GM19099 (cell line): ENCODE measurements around the gene ABCG2.

ENCODE experiments used
- POLR2A ChIP-seq: IDR thresholded peaks from 3 replicates; pipeline ENCODE4 v1.6.1; 2011; ENCODE audit warnings: low read depth; ENCODE audit not compliant: insufficient read length; ENCODE audit errors: extremely low read depth

The ABCG2 gene

DNA sequence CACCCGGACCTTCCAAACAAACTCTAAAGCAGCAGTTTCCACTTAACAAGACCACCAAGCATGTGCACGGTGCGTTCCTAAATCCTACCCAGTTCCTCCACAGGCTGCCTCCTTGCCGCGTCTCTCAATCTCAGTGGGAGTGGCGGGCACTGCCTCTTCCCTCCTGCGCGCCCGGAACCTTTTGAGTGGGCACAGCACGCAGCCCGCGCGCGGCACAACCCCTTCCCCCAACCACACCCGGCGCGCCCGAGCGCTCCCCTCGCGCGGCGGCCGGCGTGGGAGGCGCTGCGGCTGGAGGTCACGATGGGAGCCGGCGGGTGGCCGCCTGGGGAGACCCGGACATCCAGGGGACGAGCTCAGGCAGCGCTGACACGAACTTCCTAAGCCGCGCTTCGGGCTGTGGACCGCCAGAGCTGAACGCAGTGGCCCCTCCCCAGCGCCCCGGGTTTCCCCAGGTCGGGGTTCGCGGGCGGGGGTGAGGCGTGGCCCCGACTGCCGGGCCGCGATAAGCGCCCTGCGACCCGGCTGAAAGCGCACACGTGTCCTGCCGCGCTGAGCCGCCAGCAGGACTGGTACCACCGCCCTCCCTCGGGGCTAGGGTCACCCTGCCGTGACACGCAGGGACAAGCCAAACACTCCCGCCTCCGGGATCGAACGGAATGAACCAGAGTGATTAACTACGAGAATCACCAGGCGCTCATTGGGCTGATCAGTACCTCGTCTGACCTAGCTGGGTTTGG lies at the start of gene ABCG2:
Gene ABCG2 (minus strand): TSS at position 151 of the 740 bp plus-strand sequence. CDS start 18,644 bp downstream, outside the sequence.
- no peak for TF ChIP-seq POLR2A

DNA sequence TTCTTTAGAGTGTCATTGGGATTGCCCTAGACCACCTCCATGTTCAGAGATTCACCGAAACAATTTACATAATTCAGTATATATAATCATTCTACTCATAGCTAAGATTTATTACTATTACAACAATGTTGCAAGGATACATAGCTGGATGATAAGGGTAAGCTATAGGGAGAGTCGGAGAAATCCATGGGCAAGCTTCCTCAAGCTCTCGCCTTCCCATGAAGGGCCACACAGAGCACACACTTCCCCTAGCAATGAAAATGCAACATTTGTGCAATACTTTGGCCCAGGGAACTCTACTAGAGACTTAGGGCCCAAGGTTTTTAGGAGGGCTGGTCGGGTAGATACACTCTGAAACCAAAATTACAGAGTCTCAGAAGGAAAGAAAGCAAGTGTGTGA lies 49.7 kb upstream of the ABCG2 start:
- TF ChIP-seq POLR2A = no peak

GRCh38 chr4:88207171-88207570 lies 48.7 kb upstream of the ABCG2 start:
- no peak for TF ChIP-seq POLR2A

- TF ChIP-seq POLR2A = no peak
These were observed 46.4 kb upstream of the ABCG2 start for GRCh38 chr4:88204882-88205281.

DNA sequence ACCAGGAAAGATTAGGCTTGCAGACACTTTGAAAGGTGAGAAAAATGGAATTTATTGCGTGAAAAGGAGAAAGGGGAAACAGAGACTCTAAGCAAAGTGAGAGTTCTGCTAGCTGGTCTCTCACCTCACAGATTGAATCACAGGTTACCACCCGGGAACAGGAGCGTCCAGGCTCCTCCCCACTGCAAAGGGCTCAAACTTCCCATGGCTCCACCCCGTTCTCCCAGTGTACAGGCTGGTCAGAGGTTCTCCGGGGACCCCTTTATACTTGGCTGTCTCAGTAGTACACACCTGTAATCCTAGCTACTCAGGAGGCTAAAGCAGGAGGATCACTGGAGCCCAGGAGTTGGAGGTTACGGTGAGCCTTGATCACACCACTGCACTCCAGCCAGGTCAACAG lies 44.0 kb upstream of the ABCG2 start:
- no peak for TF ChIP-seq POLR2A

DNA sequence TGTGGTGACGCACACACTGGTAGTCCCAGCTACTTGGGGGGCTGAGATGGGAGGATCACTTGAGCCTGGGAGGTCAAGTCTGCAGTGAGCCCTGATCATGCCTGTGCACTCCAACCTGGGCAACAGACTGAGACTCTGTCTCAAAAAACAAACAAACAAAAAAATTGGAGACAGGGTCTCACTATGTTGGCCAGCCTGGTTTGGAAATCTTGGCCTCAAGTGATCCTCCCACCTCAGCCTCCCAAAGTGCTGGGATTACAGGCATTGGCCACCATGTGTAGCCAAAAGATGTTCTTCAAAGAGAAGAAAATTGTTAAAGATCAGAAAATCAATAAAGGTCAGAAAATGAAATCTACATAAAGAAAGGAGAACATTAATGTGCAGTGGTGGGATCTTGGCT lies 41.7 kb upstream of the ABCG2 start:
- no peak for TF ChIP-seq POLR2A

GRCh38 chr4:88196523-88197185 lies 38.2 kb upstream of the ABCG2 start:
- no peak for TF ChIP-seq POLR2A

- no peak for TF ChIP-seq POLR2A
These were observed 37.5 kb upstream of the ABCG2 start for GRCh38 chr4:88196013-88196365.

GRCh38 chr4:88195328-88196012 lies 37.0 kb upstream of the ABCG2 start:
- TF ChIP-seq POLR2A = no peak

GRCh38 chr4:88191404-88191803 lies 33.0 kb upstream of the ABCG2 start:
- TF ChIP-seq POLR2A = no peak

DNA sequence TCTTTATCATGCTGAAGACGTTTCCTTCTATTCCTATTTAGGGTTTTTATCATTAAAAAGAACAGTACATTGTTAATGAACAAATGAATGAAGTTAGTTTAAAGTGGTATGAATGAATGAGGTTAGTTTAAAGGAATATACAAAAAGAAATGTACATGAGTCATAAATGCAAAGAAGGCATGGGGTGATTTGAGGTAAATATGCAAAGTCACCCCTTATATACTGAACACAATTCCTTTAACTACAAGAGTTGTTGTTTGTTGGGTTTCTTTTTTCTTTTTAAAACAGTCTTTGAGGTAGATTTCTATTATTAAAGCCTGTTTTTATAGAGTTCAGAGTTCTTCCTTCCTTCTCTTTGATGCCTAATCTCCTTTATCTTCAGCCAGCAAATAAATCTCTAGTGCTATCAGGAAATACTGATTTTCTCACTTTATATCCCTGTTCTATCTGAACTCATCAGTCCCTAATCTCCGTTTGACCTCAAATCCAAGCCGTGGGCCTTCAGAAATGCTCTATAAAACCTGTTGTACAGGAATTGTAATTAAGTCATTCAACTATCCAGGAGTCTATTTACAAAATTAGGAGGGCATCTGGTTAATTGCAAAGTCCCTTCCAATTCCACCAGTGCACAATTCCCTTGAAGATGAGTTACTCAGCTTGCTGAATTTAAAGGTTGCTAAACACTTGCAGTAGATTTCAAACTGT lies 31.6 kb upstream of the ABCG2 start:
- TF ChIP-seq POLR2A = no peak

DNA sequence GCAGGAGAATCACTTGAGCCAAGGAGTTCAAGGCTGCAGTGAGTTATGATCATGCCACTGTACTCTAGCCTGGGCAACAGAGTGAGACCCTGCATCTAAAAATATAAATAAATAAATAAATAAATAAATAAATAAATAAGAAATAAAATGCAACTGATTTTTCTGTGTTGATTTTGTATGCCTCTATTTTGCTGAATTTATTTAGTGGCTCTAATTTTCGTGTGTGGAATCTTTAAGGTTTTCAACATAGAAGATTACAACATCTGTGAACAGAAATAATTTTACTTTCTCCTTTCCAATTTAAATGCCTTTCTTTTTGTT lies 30.9 kb upstream of the ABCG2 start:
- no peak for TF ChIP-seq POLR2A

DNA sequence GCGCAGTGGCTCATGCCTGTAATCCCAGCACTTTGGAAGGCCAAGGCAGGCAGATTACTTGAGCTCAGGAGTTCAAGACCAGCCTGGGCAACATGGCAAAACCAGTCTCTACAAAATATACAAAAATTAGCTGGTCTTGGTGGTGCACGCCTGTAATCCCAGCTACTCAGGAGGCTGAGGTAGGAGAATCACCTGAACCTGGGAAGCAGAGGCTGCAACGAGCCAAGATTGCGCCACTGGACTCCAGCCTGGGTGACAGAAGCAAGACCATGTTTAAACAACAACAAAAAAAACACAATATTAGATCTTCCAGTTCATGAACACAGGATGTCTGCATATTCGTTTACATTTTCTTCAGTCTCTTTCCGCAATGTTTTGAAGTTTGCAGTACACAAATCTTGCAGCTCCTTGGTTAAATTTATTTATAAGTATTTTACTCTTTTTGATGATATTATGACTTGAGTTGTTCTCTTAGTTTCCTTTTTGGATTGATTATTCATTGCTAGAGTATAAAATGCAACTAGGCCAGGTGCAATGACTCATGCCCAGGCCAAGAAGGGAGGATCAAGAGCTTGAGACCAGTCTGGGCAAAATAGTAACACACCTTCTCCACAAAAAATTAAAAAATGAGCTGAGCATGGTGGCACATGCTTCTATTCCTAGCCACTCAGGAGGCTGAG lies 30.4 kb upstream of the ABCG2 start:
- no peak for TF ChIP-seq POLR2A

- TF ChIP-seq POLR2A = no peak
These were observed 29.3 kb upstream of the ABCG2 start for GRCh38 chr4:88187766-88188165.

DNA sequence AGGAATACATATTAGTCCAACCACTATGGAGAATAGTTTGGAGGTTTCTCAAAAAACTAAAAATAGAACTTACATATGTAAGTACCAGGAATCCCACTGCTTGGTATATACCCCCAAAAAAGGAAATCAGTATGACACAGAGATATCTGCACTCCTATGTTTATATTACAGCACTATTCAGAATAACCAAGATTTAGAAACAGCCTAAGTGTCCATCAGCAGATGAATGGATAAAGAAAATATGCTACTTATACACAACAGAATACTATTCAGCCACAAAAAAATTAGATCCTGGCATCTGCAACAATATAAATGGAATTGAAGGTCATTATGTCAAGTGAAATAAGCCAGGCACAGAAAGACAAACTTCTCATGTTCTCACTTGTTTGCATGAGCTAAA lies 27.5 kb upstream of the ABCG2 start:
- no peak for TF ChIP-seq POLR2A
